ENCODE data around the gene NPVF.

DNA sequence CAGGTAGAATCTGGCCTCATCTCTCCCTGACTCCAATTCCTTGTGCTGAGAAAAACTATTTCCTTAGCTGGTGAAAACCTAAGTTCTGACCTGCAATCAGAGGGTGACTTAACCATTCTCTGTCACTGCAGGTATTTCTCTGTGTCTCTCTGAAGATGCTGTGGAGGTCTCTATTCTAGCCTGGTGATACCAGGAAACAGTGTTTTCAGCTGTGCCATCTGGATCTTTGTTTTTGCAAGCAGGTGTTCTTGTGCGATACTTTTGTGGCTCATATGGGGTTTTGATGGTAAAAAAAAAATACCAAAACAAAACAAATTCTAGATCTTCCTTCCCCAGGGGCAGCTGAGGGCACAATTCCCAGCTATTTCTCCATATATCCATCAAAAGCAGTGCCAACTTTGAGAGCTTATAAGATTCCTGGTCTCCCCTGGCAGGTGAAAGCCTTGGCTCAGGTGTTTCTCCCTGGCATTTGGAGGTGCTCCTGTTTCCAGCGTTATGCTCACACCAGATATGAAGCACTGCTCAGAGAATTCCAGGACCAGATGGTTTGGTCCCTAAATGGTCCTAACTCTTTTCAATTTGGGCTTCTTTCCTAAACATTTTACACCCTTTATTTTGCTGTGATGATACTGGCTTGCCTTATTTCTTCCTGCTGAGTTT is 9.9 kb upstream of the NPVF start:
- TF ChIP-seq EP300 (IDR thresholded peaks at IDR 0.05; ENCODE audit: borderline replicate concordance) (no peak), ZBTB7A (IDR thresholded peaks at IDR 0.05; ENCODE audit: low read depth) (no peak), FOXM1 (IDR thresholded peaks at IDR 0.05; ENCODE audit: borderline replicate concordance, low read depth) (no peak), TAF1 (IDR thresholded peaks at IDR 0.05; ENCODE audit: low read depth) (no peak)
